ENCODE results near the gene CCDC192. TPM values are rescaled to one million over a fixed set of nuclear protein-coding genes. Genes with fewer than 3 reads are reported as not detected.
"Not testable (repeated sequence)": the region's sequence is repeated elsewhere in the genome, so short reads cannot be mapped to it uniquely, and the experiment has no call there.

CCDC192 gene
- polyA plus RNA-seq, 3 donors from 2014 or later, result not detected

GRCh38 chr5:127758766-127759283 is 55.6 kb downstream of the CCDC192 start:
- Mint-ChIP-seq H3K27me3 (ENCODE audit: low read depth in 3 of 3) (no peaks in the 10 kb centered on the region), H3K4me1 (no peaks in the 10 kb centered on the region), H3K4me3 (no peak overlapping the region), H3K36me3 (no peaks in the 10 kb centered on the region), H3K27ac (no peak overlapping the region), H3K9me3 (peaks cover 0 to 4% (median 0%) of the 10 kb centered on the region in 6 donors)
- no peak for DNase-seq

GRCh38 chr5:127761869-127762268 is 58.7 kb downstream of the CCDC192 start:
- peaks cover 0 to 2% (median 0%) of the 10 kb centered on the region in 3 donors for H3K27me3 Mint-ChIP-seq (ENCODE audit: low read depth in 3 of 3)
- no peak for DNase-seq
- no peak overlapping the region for H3K27ac Mint-ChIP-seq
- no peak overlapping the region for H3K4me3 Mint-ChIP-seq
- no peaks in the 10 kb centered on the region for H3K4me1 Mint-ChIP-seq
- no peaks in the 10 kb centered on the region for H3K36me3 Mint-ChIP-seq
- H3K9me3 Mint-ChIP-seq, result peaks cover 0 to 6% (median 0%) of the 10 kb centered on the region in 6 donors

GRCh38 chr5:127762412-127762811 is 59.2 kb downstream of the CCDC192 start:
- Mint-ChIP-seq H3K4me3 (no peak overlapping the region), H3K27me3 (ENCODE audit: low read depth in 3 of 3) (peaks cover 0 to 2% (median 0%) of the 10 kb centered on the region in 3 donors), H3K4me1 (no peaks in the 10 kb centered on the region), H3K36me3 (no peaks in the 10 kb centered on the region), H3K27ac (no peak overlapping the region), H3K9me3 (peaks cover 0 to 6% (median 0%) of the 10 kb centered on the region in 6 donors)
- DNase-seq, result no peak

GRCh38 chr5:127766676-127767335 is 63.6 kb downstream of the CCDC192 start:
- no peak overlapping the region for H3K4me3 Mint-ChIP-seq
- H3K27me3 Mint-ChIP-seq (ENCODE audit: low read depth in 3 of 3), result peaks cover 0 to 3% (median 2%) of the 10 kb centered on the region in 3 donors
- H3K36me3 Mint-ChIP-seq, result no peaks in the 10 kb centered on the region
- no peaks in the 10 kb centered on the region for H3K4me1 Mint-ChIP-seq
- no peak overlapping the region for H3K27ac Mint-ChIP-seq
- H3K9me3 Mint-ChIP-seq, result peaks cover 0 to 11% (median 0%) of the 10 kb centered on the region in 6 donors
- DNase-seq, result no peak

GRCh38 chr5:127769386-127769785 is 66.2 kb downstream of the CCDC192 start:
- Mint-ChIP-seq H3K4me3 (no peak overlapping the region), H3K9me3 (peaks cover 0 to 7% (median 0%) of the 10 kb centered on the region in 6 donors), H3K4me1 (no peaks in the 10 kb centered on the region), H3K27me3 (ENCODE audit: low read depth in 3 of 3) (peaks cover 0 to 3% (median 0%) of the 10 kb centered on the region in 3 donors), H3K36me3 (peaks cover 0 to 3% (median 0%) of the 10 kb centered on the region in 3 donors), H3K27ac (no peak overlapping the region)
- DNase-seq, result no peak

GRCh38 chr5:127770272-127770671 is 67.1 kb downstream of the CCDC192 start:
- no peak for DNase-seq
- H3K4me1 Mint-ChIP-seq, result no peaks in the 10 kb centered on the region
- H3K27me3 Mint-ChIP-seq (ENCODE audit: low read depth in 3 of 3), result peaks cover 0 to 3% (median 2%) of the 10 kb centered on the region in 3 donors

GRCh38 chr5:127772531-127772930 is 69.3 kb downstream of the CCDC192 start:
- Mint-ChIP-seq H3K4me1 (no peaks in the 10 kb centered on the region), H3K9me3 (peaks cover 0 to 5% (median under 1%) of the 10 kb centered on the region in 6 donors)

More at GRCh38 chr5:127770272-127770671, 67.1 kb downstream of the CCDC192 start:
- Mint-ChIP-seq H3K27ac (no peak overlapping the region), H3K4me3 (no peak overlapping the region), H3K9me3 (peaks cover 0 to 7% (median 0%) of the 10 kb centered on the region in 6 donors), H3K36me3 (peaks cover 0 to 3% (median 0%) of the 10 kb centered on the region in 3 donors)

GRCh38 chr5:127774221-127774620 is 71.0 kb downstream of the CCDC192 start:
- DNase-seq, result no peak
- no peak overlapping the region for H3K4me3 Mint-ChIP-seq

More at GRCh38 chr5:127772531-127772930, 69.3 kb downstream of the CCDC192 start:
- Mint-ChIP-seq H3K36me3 (peaks cover 2 to 4% (median 3%) of the 10 kb centered on the region in 3 donors), H3K27me3 (ENCODE audit: low read depth in 3 of 3) (peaks cover 2 to 3% (median 3%) of the 10 kb centered on the region in 3 donors), H3K4me3 (no peak overlapping the region), H3K27ac (no peak overlapping the region)
- no peak for DNase-seq

GRCh38 chr5:127776477-127776876 is 73.3 kb downstream of the CCDC192 start:
- DNase-seq, result no peak
- H3K27me3 Mint-ChIP-seq (ENCODE audit: low read depth in 3 of 3), result peaks cover 0 to 4% (median 3%) of the 10 kb centered on the region in 3 donors
- H3K4me1 Mint-ChIP-seq, result no peaks in the 10 kb centered on the region
- no peak overlapping the region for H3K4me3 Mint-ChIP-seq
- peaks cover 0 to 2% (median 0%) of the 10 kb centered on the region in 6 donors for H3K9me3 Mint-ChIP-seq
- no peak overlapping the region for H3K27ac Mint-ChIP-seq
- H3K36me3 Mint-ChIP-seq, result peaks cover 2 to 4% (median 3%) of the 10 kb centered on the region in 3 donors

More at GRCh38 chr5:127774221-127774620, 71.0 kb downstream of the CCDC192 start:
- Mint-ChIP-seq H3K36me3 (peaks cover 2 to 4% (median 3%) of the 10 kb centered on the region in 3 donors), H3K4me1 (no peaks in the 10 kb centered on the region), H3K27ac (no peak overlapping the region), H3K9me3 (peaks cover 0 to 5% (median under 1%) of the 10 kb centered on the region in 6 donors), H3K27me3 (ENCODE audit: low read depth in 3 of 3) (peaks cover 2 to 3% (median 3%) of the 10 kb centered on the region in 3 donors)

- Mint-ChIP-seq H3K27ac (no peak overlapping the region), H3K36me3 (peaks cover 0 to 4% (median 2%) of the 10 kb centered on the region in 3 donors), H3K27me3 (ENCODE audit: low read depth in 3 of 3) (peaks cover 2 to 6% (median 4%) of the 10 kb centered on the region in 3 donors), H3K4me3 (no peak overlapping the region), H3K9me3 (peaks cover 0 to 2% (median 0%) of the 10 kb centered on the region in 6 donors), H3K4me1 (no peaks in the 10 kb centered on the region)
- DNase-seq, result no peak
Observed at GRCh38 chr5:127777957-127778356, 74.8 kb downstream of the CCDC192 start.

- not testable (repeated sequence) for H3K27me3 Mint-ChIP-seq (ENCODE audit: low read depth in 3 of 3); H3K9me3 Mint-ChIP-seq; DNase-seq; H3K4me3 Mint-ChIP-seq; H3K27ac Mint-ChIP-seq; H3K36me3 Mint-ChIP-seq
- H3K4me1 Mint-ChIP-seq, result peaks cover 23 to 26% of the 10 kb centered on the region in 2 donors
Observed at GRCh38 chr5:127782450-127782849, 79.3 kb downstream of the CCDC192 start.

GRCh38 chr5:127785098-127785927 is 82.1 kb downstream of the CCDC192 start:
- peaks cover 0 to 5% (median 3%) of the 10 kb centered on the region in 3 donors for H3K36me3 Mint-ChIP-seq
- peaks cover 23 to 26% of the 10 kb centered on the region in 2 donors for H3K4me1 Mint-ChIP-seq
- H3K9me3 Mint-ChIP-seq, result peaks cover 0 to 11% (median under 1%) of the 10 kb centered on the region in 6 donors
- peak overlapping the region; percentile 8 to 57 (median 39) for H3K4me3 Mint-ChIP-seq
- DNase-seq, result peak; percentile 47 to 78 (median 62)
- peak overlapping the region; percentile 67 to 92 (median 81) for H3K27ac Mint-ChIP-seq
- H3K27me3 Mint-ChIP-seq (ENCODE audit: low read depth in 3 of 3), result peaks cover 3 to 9% (median 4%) of the 10 kb centered on the region in 3 donors

GRCh38 chr5:127791439-127791838 is 88.2 kb downstream of the CCDC192 start:
- H3K27ac Mint-ChIP-seq, result no peak overlapping the region
- no peak for DNase-seq
- H3K27me3 Mint-ChIP-seq (ENCODE audit: low read depth in 3 of 3), result peaks cover 1 to 3% (median 2%) of the 10 kb centered on the region in 3 donors
- peaks cover 3 to 19% (median 12%) of the 10 kb centered on the region in 6 donors for H3K9me3 Mint-ChIP-seq
- H3K4me1 Mint-ChIP-seq, result peaks cover 5% of the 10 kb centered on the region in 2 donors
- no peak overlapping the region for H3K4me3 Mint-ChIP-seq
- peaks cover 0 to 13% (median 3%) of the 10 kb centered on the region in 3 donors for H3K36me3 Mint-ChIP-seq

Measured in immature natural killer cell (primary cell).